HUES64 (cell line): Measurements from ENCODE around the gene F10.

Source experiments
- H3K27ac ChIP-seq: 2 replicates; pipeline ENCODE4 v1.7.0; 2013; ENCODE audit warnings: low read depth, low read length, inconsistent platforms
- H3K27me3 ChIP-seq: 2 replicates; pipeline ENCODE4 v1.6.1; 2013; ENCODE audit warnings: mild to moderate bottlenecking, low read length; ENCODE audit not compliant: insufficient read depth
- H3K36me3 ChIP-seq: 2 replicates; pipeline ENCODE4 v1.6.1; 2013; ENCODE audit warnings: mild to moderate bottlenecking, low read length; ENCODE audit not compliant: insufficient read depth
- H3K4me1 ChIP-seq: 2 replicates; pipeline ENCODE4 v1.6.1; 2013; ENCODE audit warnings: mild to moderate bottlenecking, low read length, moderate library complexity; ENCODE audit not compliant: insufficient read depth
- H3K4me3 ChIP-seq: 2 replicates; pipeline ENCODE4 v1.5.1; 2013; ENCODE audit warnings: mild to moderate bottlenecking, low read length, moderate library complexity
- H3K9ac ChIP-seq: 2 replicates; pipeline ENCODE4 v1.6.1; 2013; ENCODE audit warnings: mild to moderate bottlenecking, low read depth, low read length
- H3K9me3 ChIP-seq: 2 replicates; pipeline ENCODE4 v1.6.1; 2013; ENCODE audit warnings: low read depth, low read length; ENCODE audit not compliant: insufficient read depth
- WGBS: fragments of 150-250, 120-280 bp; methylation state at CpG from one replicate; pipeline ENCODE4 v1.1.7; 2013; ENCODE audit warnings: missing lambda C conversion rate; 5-methylcytosine and 5-hydroxymethylcytosine counted together

F10 gene

DNA sequence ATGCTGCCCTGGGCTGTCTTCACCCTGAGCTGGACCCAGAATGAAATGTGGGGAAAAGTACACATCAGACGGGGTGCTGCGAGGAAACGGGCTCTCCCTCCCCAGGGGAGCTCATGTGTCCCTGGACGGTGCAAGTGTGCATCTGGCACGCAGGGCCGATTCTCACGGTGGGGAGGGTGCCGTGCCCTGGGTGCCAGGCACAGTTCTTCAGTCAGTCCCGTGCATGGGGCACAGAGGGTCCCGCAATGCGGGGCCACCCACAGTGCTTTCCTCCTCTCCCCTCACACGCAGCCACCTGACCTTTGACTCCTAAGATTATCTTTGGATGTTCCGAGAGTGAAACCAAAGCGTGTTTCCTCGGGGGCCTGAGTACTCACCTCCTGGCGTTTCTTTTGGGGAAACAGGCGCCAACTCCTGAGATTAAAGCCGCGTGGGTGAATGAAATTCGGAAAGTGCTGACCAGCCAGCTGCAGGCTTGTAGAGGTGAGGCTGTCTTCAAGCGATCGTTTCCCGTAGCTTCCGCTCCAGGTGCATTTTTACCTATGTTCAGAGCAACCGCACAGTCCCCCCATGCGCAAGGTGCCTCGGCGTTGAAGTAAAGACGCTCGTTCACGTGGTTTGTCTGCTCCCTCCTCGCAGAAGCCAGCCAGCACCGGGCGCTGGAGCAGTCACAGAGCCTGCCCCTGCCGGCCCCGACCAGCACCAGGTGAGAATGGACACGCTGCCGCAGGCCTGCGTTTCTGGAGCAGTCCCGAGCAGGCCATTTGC, 34.5 kb upstream of the F10 start:
- H3K9me3 ChIP-seq, result no peaks in the 10 kb centered on the region
- no peak overlapping the region for H3K9ac ChIP-seq
- H3K36me3 ChIP-seq, result peaks cover 17% of the 10 kb centered on the region; the same call in 1 of the 2 replicates
- H3K4me3 ChIP-seq, result no peak overlapping the region
- peaks cover 2% of the 10 kb centered on the region; the same call in 1 of the 2 replicates for H3K4me1 ChIP-seq
- H3K27ac ChIP-seq, result no peak overlapping the region
- H3K27me3 ChIP-seq, result no peaks in the 10 kb centered on the region
- 94% methylated on average over 40 of the region's 40 CpGs for WGBS

DNA sequence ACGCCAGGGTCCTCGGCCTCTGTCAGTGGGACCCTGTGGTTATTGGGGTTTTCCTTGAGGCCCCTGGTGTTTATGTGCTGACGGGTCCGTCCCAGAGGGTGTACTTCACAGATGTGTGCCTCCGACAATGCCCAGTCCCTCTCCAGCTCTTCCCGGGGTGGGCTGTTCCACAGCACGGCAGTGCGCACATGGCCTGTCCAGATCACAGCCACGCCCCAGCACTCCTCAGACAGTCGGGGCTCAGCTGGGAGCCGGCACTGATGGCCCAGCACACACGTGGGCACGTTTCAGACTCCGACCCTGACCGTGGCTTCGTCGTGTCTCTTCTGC, 33.9 kb upstream of the F10 start:
- H3K4me3 ChIP-seq, result no peak overlapping the region
- H3K27ac ChIP-seq, result no peak overlapping the region
- H3K9me3 ChIP-seq, result no peaks in the 10 kb centered on the region
- H3K27me3 ChIP-seq, result no peaks in the 10 kb centered on the region
- H3K36me3 ChIP-seq, result peaks cover 17% of the 10 kb centered on the region; the same call in 1 of the 2 replicates
- no peak overlapping the region for H3K9ac ChIP-seq
- H3K4me1 ChIP-seq, result peaks cover 2% of the 10 kb centered on the region; the same call in 1 of the 2 replicates
- 95% methylated on average over 17 of the region's 17 CpGs for WGBS

DNA sequence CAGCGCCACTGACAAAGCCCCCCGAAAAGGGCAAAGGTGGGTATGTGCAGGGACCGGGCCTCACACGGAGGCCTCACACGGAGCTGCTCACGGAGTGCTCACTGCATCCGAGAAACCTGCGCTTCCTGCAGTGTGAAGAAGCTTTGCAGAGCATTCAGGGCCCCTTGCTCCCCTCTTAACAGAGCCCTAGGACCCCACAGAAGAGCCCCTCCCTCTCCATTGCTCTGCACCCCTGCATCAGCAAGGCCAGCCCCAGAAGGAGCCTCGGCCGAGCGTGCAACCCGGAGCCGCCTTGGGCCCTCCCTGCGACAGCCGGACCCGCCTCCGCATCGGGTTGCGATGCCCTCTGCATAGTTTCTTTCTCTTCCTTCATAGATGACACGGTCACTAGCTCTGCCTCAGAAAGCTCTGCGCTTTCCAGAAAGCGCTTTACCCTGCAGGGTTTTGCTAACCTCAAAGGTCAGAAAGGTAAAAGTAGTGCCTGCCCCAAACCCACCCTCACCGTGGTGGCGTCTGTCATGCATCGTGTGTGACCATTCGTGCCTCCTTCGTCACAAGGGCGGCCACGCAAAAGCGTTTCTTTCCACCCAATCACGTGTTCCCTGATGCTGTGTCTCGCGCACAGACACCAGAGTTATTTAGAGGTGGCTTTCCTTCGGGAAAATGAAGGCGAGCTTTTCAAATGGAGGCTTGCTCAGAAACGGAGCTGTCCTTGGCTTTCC, 32.7 kb upstream of the F10 start:
- Histone ChIP-seq H3K4me1 (peaks cover 2% of the 10 kb centered on the region; the same call in 1 of the 2 replicates), H3K9me3 (no peaks in the 10 kb centered on the region), H3K36me3 (peaks cover 17% of the 10 kb centered on the region; the same call in 1 of the 2 replicates), H3K9ac (no peak overlapping the region), H3K4me3 (no peak overlapping the region), H3K27me3 (no peaks in the 10 kb centered on the region), H3K27ac (no peak overlapping the region)
- WGBS, result 87% methylated on average over 36 of the region's 36 CpGs

DNA sequence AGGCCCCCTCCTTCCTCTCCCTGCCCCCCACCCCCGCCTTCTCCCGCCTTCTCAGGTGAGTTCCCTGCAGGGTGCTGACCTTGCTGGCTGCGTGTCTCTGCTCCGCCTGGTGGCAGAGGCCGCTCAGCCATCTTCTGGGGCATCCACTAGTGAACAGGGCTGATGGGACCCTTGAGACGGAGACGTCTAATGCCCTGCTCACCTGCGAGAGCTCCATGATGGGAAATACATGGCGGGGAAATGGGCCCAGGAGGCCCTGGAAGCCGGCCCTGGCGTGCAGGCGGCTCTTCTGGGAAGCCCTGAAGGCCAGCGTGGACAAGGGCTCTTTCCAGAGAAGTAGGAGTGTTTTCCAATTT, 32.2 kb upstream of the F10 start:
- no peak overlapping the region for H3K9ac ChIP-seq
- peaks cover 17% of the 10 kb centered on the region; the same call in 1 of the 2 replicates for H3K36me3 ChIP-seq
- peaks cover 2% of the 10 kb centered on the region; the same call in 1 of the 2 replicates for H3K4me1 ChIP-seq
- no peaks in the 10 kb centered on the region for H3K9me3 ChIP-seq
- H3K27me3 ChIP-seq, result no peaks in the 10 kb centered on the region
- H3K4me3 ChIP-seq, result no peak overlapping the region
- H3K27ac ChIP-seq, result no peak overlapping the region
- WGBS, result 82% methylated on average over 13 of the region's 13 CpGs

DNA sequence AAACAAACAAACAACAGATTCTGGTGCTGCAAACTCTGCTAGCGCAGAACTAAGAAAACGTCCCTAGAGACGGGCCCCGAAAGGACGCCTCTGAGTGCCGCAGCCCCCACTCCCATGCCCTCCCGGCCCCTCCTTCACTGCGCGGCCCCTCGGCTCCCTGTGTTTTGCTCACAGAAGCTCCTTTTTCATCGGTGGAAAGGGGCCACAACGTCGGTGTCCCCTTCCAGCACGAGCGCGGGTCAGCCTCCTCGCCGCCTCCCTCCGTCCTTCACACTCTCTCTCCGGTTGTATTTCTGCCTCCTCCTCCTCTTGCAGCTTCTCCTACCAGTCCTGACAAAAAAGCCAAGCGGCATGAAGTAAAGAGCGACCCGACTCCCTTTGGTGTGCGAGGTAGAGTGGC, 31.8 kb upstream of the F10 start:
- Histone ChIP-seq H3K36me3 (peaks cover 17% of the 10 kb centered on the region; the same call in 1 of the 2 replicates), H3K4me3 (no peak overlapping the region), H3K4me1 (peaks cover 2% of the 10 kb centered on the region; the same call in 1 of the 2 replicates), H3K9ac (no peak overlapping the region), H3K27ac (no peak overlapping the region), H3K27me3 (no peaks in the 10 kb centered on the region), H3K9me3 (no peaks in the 10 kb centered on the region)
- WGBS, result 92% methylated on average over 24 of the region's 24 CpGs

GRCh38 chr13:113091211-113091771, 31.3 kb upstream of the F10 start:
- H3K4me3 ChIP-seq, result no peak overlapping the region
- 94% methylated on average over 30 of the region's 30 CpGs for WGBS
- peaks cover 17% of the 10 kb centered on the region; the same call in 1 of the 2 replicates for H3K36me3 ChIP-seq
- H3K27ac ChIP-seq, result no peak overlapping the region
- H3K9ac ChIP-seq, result no peak overlapping the region
- H3K9me3 ChIP-seq, result no peaks in the 10 kb centered on the region
- H3K27me3 ChIP-seq, result no peaks in the 10 kb centered on the region
- peaks cover 2% of the 10 kb centered on the region; the same call in 1 of the 2 replicates for H3K4me1 ChIP-seq

DNA sequence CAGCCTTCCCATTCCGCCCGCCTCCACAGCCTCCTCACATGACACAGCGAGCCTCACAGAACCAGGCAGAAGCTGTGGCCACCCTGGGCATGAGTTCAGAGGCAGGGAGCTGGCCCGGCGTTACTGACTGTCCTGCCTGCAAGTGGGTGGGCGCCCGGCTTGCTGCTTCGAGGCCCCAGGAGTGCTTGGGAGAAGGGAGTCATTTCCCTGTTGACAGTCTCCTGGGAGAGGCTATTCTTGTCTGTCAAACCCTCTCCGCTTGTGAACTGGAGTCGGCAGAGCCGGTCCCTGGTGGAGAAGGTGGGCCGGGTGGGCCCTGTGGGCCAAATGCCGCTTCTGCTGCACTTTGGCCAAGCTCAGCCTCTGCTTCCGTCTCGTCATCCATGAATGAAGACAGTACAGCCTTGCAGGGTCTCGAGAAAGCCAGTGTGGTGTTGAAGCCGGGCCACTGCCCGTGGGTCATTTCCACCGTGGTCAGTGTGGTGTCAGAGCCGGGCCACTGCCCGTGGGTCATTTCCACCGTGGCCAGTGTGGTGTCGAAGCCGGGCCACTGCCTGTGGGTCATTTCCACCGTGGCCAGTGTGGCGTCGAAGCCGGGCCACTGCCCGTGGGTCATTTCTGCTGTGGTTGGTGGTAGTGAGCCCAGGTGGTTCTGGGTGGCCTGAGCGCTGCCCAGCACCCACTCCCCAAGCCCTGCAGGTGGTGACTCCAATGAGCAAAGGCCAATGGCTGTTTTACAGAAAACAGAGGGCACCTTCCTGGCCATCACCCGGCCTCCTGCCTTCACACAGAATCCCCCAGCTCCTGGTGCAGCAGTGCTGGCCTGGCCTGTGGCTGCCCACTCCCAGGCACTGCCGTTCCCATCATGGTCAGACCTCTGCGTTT, 30.5 kb upstream of the F10 start:
- no peaks in the 10 kb centered on the region for H3K27me3 ChIP-seq

GRCh38 chr13:113092776-113093579, 29.6 kb upstream of the F10 start:
- Histone ChIP-seq H3K9ac (no peak overlapping the region), H3K4me1 (peaks cover 2% of the 10 kb centered on the region; the same call in 1 of the 2 replicates), H3K4me3 (no peak overlapping the region), H3K27me3 (no peaks in the 10 kb centered on the region), H3K36me3 (0 out of 2 replicates have a peak, but pooled peaks cover 9% of the 10 kb centered on the region), H3K27ac (no peak overlapping the region), H3K9me3 (no peaks in the 10 kb centered on the region)
- 95% methylated on average over 25 of the region's 25 CpGs for WGBS

More for the DNA sequence above, 30.5 kb upstream of the F10 start:
- Histone ChIP-seq H3K36me3 (peaks cover 17% of the 10 kb centered on the region; the same call in 1 of the 2 replicates), H3K4me3 (no peak overlapping the region), H3K9ac (no peak overlapping the region), H3K27ac (no peak overlapping the region), H3K9me3 (no peaks in the 10 kb centered on the region), H3K4me1 (peaks cover 2% of the 10 kb centered on the region; the same call in 1 of the 2 replicates)
- WGBS, result 92% methylated on average over 33 of the region's 33 CpGs

- Histone ChIP-seq H3K9me3 (no peaks in the 10 kb centered on the region), H3K9ac (no peak overlapping the region), H3K4me3 (no peak overlapping the region), H3K27me3 (no peaks in the 10 kb centered on the region), H3K36me3 (0 out of 2 replicates have a peak, but pooled peaks cover 3% of the 10 kb centered on the region), H3K4me1 (peaks cover 2% of the 10 kb centered on the region; the same call in 1 of the 2 replicates), H3K27ac (no peak overlapping the region)
- 90% methylated on average over 29 of the region's 29 CpGs for WGBS
These were observed 28.8 kb upstream of the F10 start for GRCh38 chr13:113093580-113094409.
